ENCODE results near the gene RUNX3.

- no peak for TF ChIP-seq POLR2A (IDR thresholded peaks at IDR 0.05)
- TF ChIP-seq CTCF (IDR thresholded peaks at IDR 0.05): no peak
Observed at GRCh38 chr1:24871306-24871901, 58.7 kb downstream of the RUNX3 start.
